IMR-90 (cell line): Measurements from ENCODE around the gene ZNF177. TPM values are rescaled to one million over a fixed set of nuclear protein-coding genes. Genes with fewer than 3 reads are reported as not detected.

Experiments
- ATAC-seq: fragments of 200-7000 bp; cut with Tn5 transposase; 2 replicates; pipeline ENCODE4 v1.9.1; 2020; ENCODE audit warnings: low read depth, mild to moderate bottlenecking, moderate library complexity
- BruUV-seq: library from RNA; stranded (reverse); fragments of 400-500 nt; replicated peaks from 2 replicates; lab custom pipeline; 2021; lab: Mats Ljungman, UMichigan
- CTCF ChIA-PET: fragments of 300-600 bp; formaldehyde crosslinking; extraction: SDS; loops from one replicate; lab custom pipeline; 2021; ENCODE audit warnings: antibody characterized with exemption; lab: Yijun Ruan, JAX
- POLR2A ChIA-PET: fragments of 300-600 bp; sonication (Branson Sonifier 250); formaldehyde crosslinking; loops from one replicate; lab custom pipeline; 2022; ENCODE audit warnings: antibody characterized with exemption; ENCODE audit not compliant: unreplicated experiment; lab: Charles Lee
- DNase-seq: peaks from one replicate; pipeline ENCODE4 v3.0.0; 2013
- H2AFZ ChIP-seq: replicated peaks from 2 replicates; pipeline ENCODE3; 2013; ENCODE audit warnings: low read length, mild to moderate bottlenecking; ENCODE audit not compliant: poor library complexity
- H2AK5ac ChIP-seq: 2 replicates; pipeline ENCODE4 v1.6.1; 2013; ENCODE audit warnings: low read depth, low read length, inconsistent platforms
- H2AK9ac ChIP-seq: replicated peaks from 2 replicates; pipeline ENCODE3; 2013; ENCODE audit warnings: mild to moderate bottlenecking, low read depth, low read length, moderate library complexity; ENCODE audit not compliant: poor library complexity
- H2BK120ac ChIP-seq: 2 replicates; pipeline ENCODE4 v1.6.1; 2013; ENCODE audit warnings: low read depth, low read length, inconsistent platforms
- H2BK15ac ChIP-seq: 3 replicates; pipeline ENCODE4 v1.6.1; 2013; ENCODE audit warnings: low read depth, low read length, inconsistent platforms
- H2BK20ac ChIP-seq: 2 replicates; pipeline ENCODE4 v1.6.1; 2013; ENCODE audit warnings: low read depth, mild to moderate bottlenecking, inconsistent platforms, low read length, moderate library complexity
- H2BK5ac ChIP-seq: 2 replicates; pipeline ENCODE4 v1.6.1; 2013; ENCODE audit warnings: mild to moderate bottlenecking, low read depth, low read length, inconsistent platforms; ENCODE audit not compliant: poor library complexity, severe bottlenecking
- H3K14ac ChIP-seq: replicated peaks from 2 replicates; pipeline ENCODE4 v1.6.1; 2013; ENCODE audit warnings: low read depth, low read length, inconsistent platforms
- H3K18ac ChIP-seq: 2 replicates; pipeline ENCODE4 v1.6.1; 2013; ENCODE audit warnings: low read depth, low read length, control low read depth
- H3K23ac ChIP-seq: 2 replicates; pipeline ENCODE4 v1.6.1; 2013; ENCODE audit warnings: low read depth, low read length, inconsistent platforms
- H3K27ac ChIP-seq: 2 replicates; pipeline ENCODE4 v1.5.1; 2013; ENCODE audit warnings: mild to moderate bottlenecking, control low read depth, low read length; ENCODE audit not compliant: insufficient read depth
- H3K27me3 ChIP-seq: 2 replicates; pipeline ENCODE4 v1.6.1; 2013; ENCODE audit warnings: low read length; ENCODE audit not compliant: control insufficient read depth, insufficient read depth
- H3K36me3 ChIP-seq: 2 replicates; pipeline ENCODE4 v1.6.1; 2013; ENCODE audit warnings: low read length, mixed read lengths; ENCODE audit not compliant: control insufficient read depth, insufficient read depth
- H3K4ac ChIP-seq: 2 replicates; pipeline ENCODE4 v1.6.1; 2013; ENCODE audit warnings: low read depth, low read length, inconsistent platforms
- H3K4me1 ChIP-seq: 2 replicates; pipeline ENCODE4 v1.6.1; 2013; ENCODE audit warnings: low read length, mixed read lengths; ENCODE audit not compliant: control insufficient read depth, insufficient read depth
- H3K4me2 ChIP-seq: 2 replicates; pipeline ENCODE4 v1.6.1; 2013; ENCODE audit warnings: low read depth, mild to moderate bottlenecking, control low read depth, low read length, moderate library complexity
- H3K4me3 ChIP-seq: 2 replicates; pipeline ENCODE4 v1.5.1; 2013; ENCODE audit warnings: low read depth, mild to moderate bottlenecking, control low read depth, low read length, moderate library complexity; ENCODE audit not compliant: insufficient read depth
- H3K56ac ChIP-seq: 2 replicates; pipeline ENCODE4 v1.6.1; 2013; ENCODE audit warnings: low read length, inconsistent platforms; ENCODE audit not compliant: insufficient read depth; ENCODE audit errors: extremely low read depth
- H3K79me1 ChIP-seq, 2 experiments: 2 replicates each; pipeline ENCODE4 v1.6.1; 2013; ENCODE audit warnings: low read length in 2 of 2, inconsistent platforms in 1 of 2, low read depth in 1 of 2
- H3K9ac ChIP-seq: 2 replicates; pipeline ENCODE4 v1.6.1; 2013; ENCODE audit warnings: low read depth, low read length, control low read depth
- H3K9me1 ChIP-seq: 2 replicates; pipeline ENCODE4 v1.6.1; 2013; ENCODE audit warnings: low read length, inconsistent platforms; ENCODE audit not compliant: insufficient read depth
- H3K9me3 ChIP-seq: 2 replicates; pipeline ENCODE4 v1.6.1; 2013; ENCODE audit warnings: low read length; ENCODE audit not compliant: control insufficient read depth, insufficient read depth
- H4K20me1 ChIP-seq: 2 replicates; pipeline ENCODE4 v1.6.1; 2013; ENCODE audit warnings: low read length, inconsistent platforms; ENCODE audit not compliant: insufficient read depth
- H4K5ac ChIP-seq: 2 replicates; pipeline ENCODE4 v1.6.1; 2013; ENCODE audit warnings: mild to moderate bottlenecking, low read depth, low read length, control low read depth
- H4K8ac ChIP-seq, 2 experiments: 2 replicates each; pipeline ENCODE4 v1.6.1; 2013; ENCODE audit warnings: low read depth in 2 of 2, low read length in 2 of 2, control low read depth in 1 of 2, inconsistent platforms in 1 of 2
- H4K91ac ChIP-seq: 2 replicates; pipeline ENCODE4 v1.6.1; 2013; ENCODE audit warnings: low read depth, low read length, inconsistent platforms; ENCODE audit not compliant: insufficient read depth
- BHLHE40 ChIP-seq: fragments of 150-350 bp; IDR thresholded peaks from 2 replicates; pipeline ENCODE4 v1.6.1; 2016; ENCODE audit warnings: mild to moderate bottlenecking, low read depth, low read length
- CEBPB ChIP-seq: IDR thresholded peaks from 2 replicates; pipeline ENCODE4 v1.6.1; 2012; ENCODE audit warnings: low read depth, low read length, improper control_type of control experiment
- FOS ChIP-seq: fragments of 150-350 bp; IDR thresholded peaks from 2 replicates; pipeline ENCODE4 v1.6.1; 2016; ENCODE audit warnings: low read depth, low read length
- MAFK ChIP-seq: IDR thresholded peaks from 2 replicates; pipeline ENCODE4 v1.6.1; 2012; ENCODE audit warnings: low read depth, low read length, improper control_type of control experiment
- MXI1 ChIP-seq: IDR thresholded peaks from 2 replicates; pipeline ENCODE4 v1.6.1; 2012; ENCODE audit warnings: low read depth, mild to moderate bottlenecking, low read length, moderate library complexity, borderline replicate concordance
- RAD21 ChIP-seq: IDR thresholded peaks from 2 replicates; pipeline ENCODE4 v1.6.1; 2012; ENCODE audit warnings: low read length, improper control_type of control experiment
- RFX5 ChIP-seq: IDR thresholded peaks from 2 replicates; pipeline ENCODE4 v1.8.0; 2012; ENCODE audit warnings: low read depth, mild to moderate bottlenecking, low read length, moderate library complexity
- SMC3 ChIP-seq: fragments of 150-350 bp; IDR thresholded peaks from 2 replicates; pipeline ENCODE4 v1.6.1; 2016; ENCODE audit warnings: low read depth, mild to moderate bottlenecking, antibody characterized with exemption, low read length, moderate library complexity
- WGBS, 2 experiments: methylation state at CpG; one replicate each; pipeline versions ENCODE4 v1.1.5 to v1.1.7; 2013; ENCODE audit warnings: missing lambda C conversion rate in 2 of 2; ENCODE audit not compliant: insufficient read length in 1 of 2; ENCODE audit errors: extremely low coverage in 2 of 2; 5-methylcytosine and 5-hydroxymethylcytosine counted together
- dilution Hi-C: fragments of 300-500 bp; cut with HindIII; formaldehyde crosslinking; loops from one replicate; pipeline ENCODE4 v1.14.3; 2018; ENCODE audit warnings: low sequenced_read_pairs; ENCODE audit not compliant: unreplicated experiment
- in situ Hi-C: fragments of 300-500 bp; cut with MboI; formaldehyde crosslinking; loops from 3 replicates; pipeline ENCODE4 v1.14.3; 2019; ENCODE audit warnings: low sequenced_read_pairs, inconsistent platforms, mixed read lengths
- intact Hi-C: fragments of 100-400 bp; cut with micrococcal nuclease; formaldehyde crosslinking; loops from 2 replicates; pipeline ENCODE4 v1.10.0; 2022
- polyA plus RNA-seq, 3 experiments: library from polyadenylated mRNA; depleted of rRNA; stranded (reverse); fragments of >200 nt; gene quantifications; 2 replicates each; pipeline ENCODE4 v1.2.3, GENCODE V29; 2012; ENCODE audit warnings: low replicate concordance in 1 of 3
- total RNA-seq: library from RNA; depleted of rRNA; stranded (reverse); fragments of >200 nt; gene quantifications from 2 replicates; pipeline ENCODE4 v1.2.3, GENCODE V29; 2012
- TF ChIP-seq, protein P1 (sequence below): fragments of 150-350 bp; IDR thresholded peaks from 2 replicates; pipeline ENCODE4 v1.6.1; 2017; ENCODE audit warnings: mild to moderate bottlenecking, antibody characterized with exemption, low read length, low read depth

Gene ZNF177
- total and polyA plus RNA-seq, 2 of the 4 experiments (the other 2 are of a cell fraction): 0.87 to 1.1 TPM

DNA sequence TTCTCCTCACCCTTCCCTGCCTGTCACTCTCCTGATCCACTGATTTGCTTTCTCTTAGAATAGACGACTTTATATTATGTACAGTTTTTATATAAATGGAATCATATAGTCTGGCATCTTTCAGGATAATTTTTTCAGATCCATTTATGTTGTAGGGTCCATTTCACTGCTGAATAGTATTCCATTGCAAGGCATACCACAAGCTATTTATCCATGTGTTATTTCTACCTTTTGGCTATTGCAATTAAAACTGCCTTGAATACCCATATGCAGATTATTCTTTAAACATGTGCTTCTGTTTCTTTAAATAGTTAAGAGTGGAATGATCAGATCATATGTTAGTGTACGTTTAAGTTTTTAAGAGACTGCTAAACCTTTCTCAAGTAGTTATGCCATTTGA lies 17.8 kb upstream of the ZNF177 start:
- H4K20me1 ChIP-seq: no peaks in the 10 kb centered on the region
- H3K9me3 ChIP-seq: peaks cover 64% of the 10 kb centered on the region
- TF ChIP-seq FOS: no peak
- TF ChIP-seq MAFK: no peak
- TF ChIP-seq, protein P1, sequence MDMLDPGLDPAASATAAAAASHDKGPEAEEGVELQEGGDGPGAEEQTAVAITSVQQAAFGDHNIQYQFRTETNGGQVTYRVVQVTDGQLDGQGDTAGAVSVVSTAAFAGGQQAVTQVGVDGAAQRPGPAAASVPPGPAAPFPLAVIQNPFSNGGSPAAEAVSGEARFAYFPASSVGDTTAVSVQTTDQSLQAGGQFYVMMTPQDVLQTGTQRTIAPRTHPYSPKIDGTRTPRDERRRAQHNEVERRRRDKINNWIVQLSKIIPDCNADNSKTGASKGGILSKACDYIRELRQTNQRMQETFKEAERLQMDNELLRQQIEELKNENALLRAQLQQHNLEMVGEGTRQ: no peak
- no peak for TF ChIP-seq MXI1
- TF ChIP-seq RFX5: no peak
- TF ChIP-seq SMC3: no peak
- no peak for TF ChIP-seq CEBPB
- no peak for TF ChIP-seq BHLHE40
- no peak for TF ChIP-seq RAD21
- no peak overlapping the region for H3K4me3 ChIP-seq
- no peaks in the 10 kb centered on the region for H3K9me1 ChIP-seq
- no CpG with 5 or more reads among the region's 2 CpGs for WGBS, 2 experiments
- ATAC-seq (no peak), DNase-seq (no peak)
- no peak overlapping the region for H3K9ac ChIP-seq
- H4K8ac ChIP-seq: no peak overlapping the region
- H3K36me3 ChIP-seq: peaks cover 12% of the 10 kb centered on the region
- H3K23ac ChIP-seq: no peak overlapping the region
- no peaks in the 10 kb centered on the region for H3K79me1 ChIP-seq
- H3K14ac ChIP-seq: no peak overlapping the region
- no peak overlapping the region for H2BK20ac ChIP-seq
- no peak overlapping the region for H3K56ac ChIP-seq
- POLR2A ChIA-PET: no interaction called here
- no peak overlapping the region for H3K4ac ChIP-seq
- BruUV-seq: no TSS peak
- no peak overlapping the region for H2BK15ac ChIP-seq
- no peak overlapping the region for H4K91ac ChIP-seq
- in situ Hi-C loops: no loop called here
- CTCF ChIA-PET: no interaction called here
- H2BK120ac ChIP-seq: no peak overlapping the region
- dilution Hi-C loops: no loop called here
- H2AK9ac ChIP-seq: no peak overlapping the region
- H3K18ac ChIP-seq: no peak overlapping the region
- H3K4me1 ChIP-seq: no peaks in the 10 kb centered on the region
- no peak overlapping the region for H2AK5ac ChIP-seq
- no peak overlapping the region for H4K5ac ChIP-seq
- H2AFZ ChIP-seq: no peak overlapping the region
- H3K27me3 ChIP-seq: no peaks in the 10 kb centered on the region
- no peak overlapping the region for H3K4me2 ChIP-seq
- no peak overlapping the region for H2BK5ac ChIP-seq
- H3K27ac ChIP-seq: no peak overlapping the region
- intact Hi-C loops: no loop called here
